Muscle of leg (tissue), 11 donors: ENCODE data around the gene PLXNC1. TPM values are rescaled to one million over a fixed set of nuclear protein-coding genes. Genes with fewer than 3 reads are reported as not detected.
A peak's percentile ranks its signal among the peaks of the same experiment; 100 is the strongest.

Experiments
- DNase-seq: peaks from one replicate; pipeline ENCODE4 v3.0.0; 2013
- H3K27ac ChIP-seq: one replicate; pipeline ENCODE4 v1.5.1; 2013; ENCODE audit warnings: mild to moderate bottlenecking, low read length, control low read depth
- H3K27me3 ChIP-seq: one replicate; pipeline ENCODE4 v1.6.1; 2013; ENCODE audit warnings: low read length; ENCODE audit not compliant: control insufficient read depth, insufficient read depth
- H3K36me3 ChIP-seq: one replicate; pipeline ENCODE4 v1.6.1; 2013; ENCODE audit warnings: low read length; ENCODE audit not compliant: control insufficient read depth, insufficient read depth
- H3K4me1 ChIP-seq: one replicate; pipeline ENCODE4 v1.6.1; 2013; ENCODE audit warnings: low read length; ENCODE audit not compliant: control insufficient read depth, insufficient read depth
- H3K4me3 ChIP-seq: one replicate; pipeline ENCODE4 v1.5.1; 2013; ENCODE audit warnings: low read length, control low read depth
- H3K9me3 ChIP-seq: replicated peaks from 2 replicates; pipeline ENCODE4 v1.6.1; 2013; ENCODE audit warnings: low read depth, low read length; ENCODE audit not compliant: control insufficient read depth
- WGBS: methylation state at CpG from one replicate; pipeline ENCODE4 v1.1.5; 2013; ENCODE audit warnings: missing lambda C conversion rate; ENCODE audit not compliant: insufficient coverage; 5-methylcytosine and 5-hydroxymethylcytosine counted together
- polyA plus RNA-seq, 8 donors: library from polyadenylated mRNA; unstranded; fragments of 120-200 nt; gene quantifications; one replicate each; pipeline versions ENCODE4 v1.2.1 to v1.2.3, GENCODE V29; 2013; ENCODE audit warnings: inconsistent platforms in 1 of 8, low replicate concordance in 1 of 8; ENCODE audit not compliant: insufficient read length in 8 of 8, insufficient read depth in 1 of 8
- total RNA-seq: library from RNA; stranded (reverse); fragments of 120-200 nt; gene quantifications from one replicate; pipeline ENCODE4 v1.2.4, GENCODE V29; 2013

PLXNC1 gene
- total and polyA plus RNA-seq, 9 donors = 11.7 to 29.4 (median 19.0) TPM

DNA sequence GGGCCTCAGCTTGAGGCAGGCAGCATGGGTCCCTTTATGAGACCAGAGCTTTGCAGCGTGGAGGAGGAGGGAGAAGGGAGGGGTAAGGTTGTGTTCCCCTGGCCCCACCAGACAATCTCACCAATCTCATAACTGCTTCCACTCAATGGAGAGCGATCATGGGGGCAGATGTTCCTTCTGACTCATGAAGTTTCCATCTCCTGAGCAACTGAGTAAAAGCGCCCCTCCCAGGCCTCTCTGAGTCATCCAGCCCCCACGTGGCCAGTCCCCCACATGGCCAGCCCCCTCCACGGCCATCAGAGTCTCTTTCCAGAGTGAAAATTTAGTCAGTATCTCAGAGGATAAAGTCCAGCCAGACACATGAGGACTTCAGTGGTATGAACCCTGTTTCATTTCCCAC lies 39.2 kb upstream of the PLXNC1 start:
- no peaks in the 10 kb centered on the region for H3K4me1 ChIP-seq
- DNase-seq = no peak
- no peaks in the 10 kb centered on the region for H3K36me3 ChIP-seq
- no peak overlapping the region for H3K27ac ChIP-seq
- 21% methylated on average over 2 of the region's 5 CpGs for WGBS
- peaks cover 9% of the 10 kb centered on the region for H3K27me3 ChIP-seq
- no peak overlapping the region for H3K4me3 ChIP-seq
- H3K9me3 ChIP-seq = no peaks in the 10 kb centered on the region

GRCh38 chr12:94110258-94110657 lies 38.1 kb upstream of the PLXNC1 start:
- H3K27me3 ChIP-seq = peaks cover 6% of the 10 kb centered on the region
- WGBS = 87% methylated on average over 6 of the region's 9 CpGs

GRCh38 chr12:94111302-94111701 lies 37.1 kb upstream of the PLXNC1 start:
- no peak for DNase-seq
- no CpG with 5 or more reads among the region's 2 CpGs for WGBS
- no peaks in the 10 kb centered on the region for H3K4me1 ChIP-seq

More at GRCh38 chr12:94110258-94110657, 38.1 kb upstream of the PLXNC1 start:
- no peak overlapping the region for H3K4me3 ChIP-seq
- no peak for DNase-seq
- no peaks in the 10 kb centered on the region for H3K9me3 ChIP-seq
- no peaks in the 10 kb centered on the region for H3K36me3 ChIP-seq
- H3K27ac ChIP-seq = no peak overlapping the region
- no peaks in the 10 kb centered on the region for H3K4me1 ChIP-seq

DNA sequence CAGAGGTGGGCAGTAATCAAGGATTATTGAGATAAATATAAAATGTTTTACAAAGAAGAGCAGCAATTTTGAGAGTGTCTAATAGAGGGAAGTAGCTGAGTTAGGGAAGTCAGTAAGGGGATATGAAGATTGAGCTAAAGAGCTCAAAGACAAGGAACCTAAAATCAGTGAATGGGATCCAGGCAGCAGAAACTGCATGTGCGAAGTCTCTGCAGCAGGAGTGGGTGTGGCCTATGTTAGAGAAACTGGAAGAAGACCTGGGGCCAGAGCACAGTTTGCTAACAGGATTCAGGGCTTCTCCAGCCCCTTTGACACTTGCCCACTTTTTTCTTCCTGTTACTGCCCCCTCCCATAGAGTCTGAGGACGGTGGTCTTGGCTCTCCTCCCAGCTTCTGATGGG lies 36.3 kb upstream of the PLXNC1 start:
- Histone ChIP-seq H3K4me1 (no peaks in the 10 kb centered on the region), H3K27ac (no peak overlapping the region), H3K27me3 (peaks cover 3% of the 10 kb centered on the region), H3K36me3 (no peaks in the 10 kb centered on the region), H3K4me3 (no peak overlapping the region), H3K9me3 (no peaks in the 10 kb centered on the region)
- WGBS = no CpG with 5 or more reads among the region's 2 CpGs
- DNase-seq = peak; percentile 57

More at GRCh38 chr12:94111302-94111701, 37.1 kb upstream of the PLXNC1 start:
- Histone ChIP-seq H3K27me3 (peaks cover 3% of the 10 kb centered on the region), H3K36me3 (no peaks in the 10 kb centered on the region), H3K27ac (no peak overlapping the region), H3K9me3 (no peaks in the 10 kb centered on the region), H3K4me3 (no peak overlapping the region)

- 50% methylated on average over 1 of the region's 4 CpGs for WGBS
- Histone ChIP-seq H3K27ac (no peak overlapping the region), H3K36me3 (no peaks in the 10 kb centered on the region), H3K4me3 (no peak overlapping the region), H3K9me3 (no peaks in the 10 kb centered on the region), H3K27me3 (no peaks in the 10 kb centered on the region), H3K4me1 (no peaks in the 10 kb centered on the region)
- DNase-seq = no peak
Observed at GRCh38 chr12:94114166-94114565, 34.2 kb upstream of the PLXNC1 start.

DNA sequence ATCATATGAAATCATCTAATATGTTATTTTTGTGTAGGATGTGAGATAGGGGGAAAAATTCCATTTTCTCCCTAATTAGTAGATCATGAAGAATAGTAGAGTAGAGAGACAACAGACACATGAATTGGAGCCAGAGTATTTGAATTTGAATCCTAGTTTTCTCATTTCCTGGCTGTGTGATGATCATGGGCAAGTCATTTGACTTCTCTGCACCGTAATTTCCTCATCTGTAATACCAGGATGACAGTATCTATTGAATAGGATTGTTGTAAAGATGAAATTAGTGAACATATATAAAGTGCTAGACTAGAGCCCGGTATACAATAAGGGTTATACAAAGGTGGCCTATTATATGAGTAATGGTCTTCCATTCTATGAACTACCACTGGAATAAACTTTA lies 32.2 kb upstream of the PLXNC1 start:
- no CpG with 5 or more reads among the region's 2 CpGs for WGBS
- H3K4me1 ChIP-seq = no peaks in the 10 kb centered on the region

GRCh38 chr12:94121886-94122285 lies 26.5 kb upstream of the PLXNC1 start:
- no peaks in the 10 kb centered on the region for H3K4me1 ChIP-seq
- DNase-seq = no peak
- H3K27ac ChIP-seq = no peak overlapping the region
- no peaks in the 10 kb centered on the region for H3K9me3 ChIP-seq
- 63% methylated on average over 1 of the region's 3 CpGs for WGBS
- no peaks in the 10 kb centered on the region for H3K27me3 ChIP-seq
- no peak overlapping the region for H3K4me3 ChIP-seq
- no peaks in the 10 kb centered on the region for H3K36me3 ChIP-seq

More for the DNA sequence above, 32.2 kb upstream of the PLXNC1 start:
- H3K9me3 ChIP-seq = no peaks in the 10 kb centered on the region
- H3K36me3 ChIP-seq = no peaks in the 10 kb centered on the region
- no peak overlapping the region for H3K4me3 ChIP-seq
- no peaks in the 10 kb centered on the region for H3K27me3 ChIP-seq
- no peak overlapping the region for H3K27ac ChIP-seq
- DNase-seq = no peak

DNA sequence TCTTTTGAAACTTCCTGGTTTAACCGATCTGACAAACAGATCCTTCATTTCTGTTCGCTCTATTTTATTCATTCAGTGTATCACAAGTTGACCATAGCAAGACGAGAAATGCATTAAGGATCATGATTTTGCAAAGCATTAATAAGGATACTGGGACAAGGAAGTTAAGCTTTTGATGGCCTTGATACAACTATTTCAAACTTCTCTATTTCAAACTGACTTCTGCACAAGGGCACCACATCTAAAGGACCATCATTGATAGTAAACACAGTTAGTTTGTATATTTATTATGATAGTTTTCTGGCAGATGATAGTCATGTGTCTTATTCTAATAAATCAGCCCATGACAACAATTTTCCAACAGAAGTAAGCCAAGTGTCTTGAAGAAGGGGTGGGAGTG lies 25.8 kb upstream of the PLXNC1 start:
- WGBS = no CpG with 5 or more reads among the region's 3 CpGs
- no peaks in the 10 kb centered on the region for H3K27me3 ChIP-seq
- H3K4me1 ChIP-seq = no peaks in the 10 kb centered on the region
- no peak for DNase-seq
- no peak overlapping the region for H3K4me3 ChIP-seq
- no peaks in the 10 kb centered on the region for H3K9me3 ChIP-seq
- no peaks in the 10 kb centered on the region for H3K36me3 ChIP-seq
- no peak overlapping the region for H3K27ac ChIP-seq

DNA sequence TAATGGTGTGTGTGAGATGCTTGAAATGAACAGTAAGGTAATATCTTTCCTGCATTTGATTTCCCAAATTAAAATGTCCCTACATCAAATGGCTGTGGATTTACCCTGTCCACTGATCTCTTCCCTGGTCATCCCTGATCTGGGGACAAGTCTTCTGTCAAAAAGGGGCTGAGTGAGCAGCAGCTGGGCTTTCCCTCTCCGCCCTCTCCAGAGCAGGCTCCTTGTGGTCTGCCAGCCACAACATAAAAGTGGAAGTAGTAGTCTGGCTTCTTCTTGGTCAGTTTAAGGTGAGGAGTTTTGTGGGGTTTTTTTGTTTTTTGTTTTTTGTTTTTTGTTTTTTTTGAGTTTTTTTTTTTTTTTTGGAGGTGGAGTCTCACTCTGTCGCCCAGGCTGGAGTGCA lies 25.2 kb upstream of the PLXNC1 start:
- Histone ChIP-seq H3K9me3 (no peaks in the 10 kb centered on the region), H3K27ac (no peak overlapping the region), H3K36me3 (no peaks in the 10 kb centered on the region), H3K4me1 (no peaks in the 10 kb centered on the region), H3K4me3 (no peak overlapping the region), H3K27me3 (no peaks in the 10 kb centered on the region)
- no CpG with 5 or more reads among the region's 2 CpGs for WGBS
- no peak for DNase-seq

GRCh38 chr12:94126067-94126466 lies 22.3 kb upstream of the PLXNC1 start:
- H3K27ac ChIP-seq = no peak overlapping the region
- WGBS = 80% methylated on average over 1 of the region's 1 CpG

More at GRCh38 chr12:94126067-94126466, 22.3 kb upstream of the PLXNC1 start:
- H3K4me1 ChIP-seq = no peaks in the 10 kb centered on the region
- no peak overlapping the region for H3K4me3 ChIP-seq
- no peaks in the 10 kb centered on the region for H3K9me3 ChIP-seq
- peak; percentile 46 for DNase-seq
- no peaks in the 10 kb centered on the region for H3K36me3 ChIP-seq
- H3K27me3 ChIP-seq = no peaks in the 10 kb centered on the region
